A673 (cell line): ENCODE measurements around the gene WIF1. TPM values are rescaled to one million over a fixed set of nuclear protein-coding genes. Genes with fewer than 3 reads are reported as not detected.

Experiments used
- BruUV-seq: library from RNA; stranded (reverse); fragments of 400-500 nt; replicated peaks from 2 replicates; lab custom pipeline; 2021; lab: Mats Ljungman, UMichigan
- CTCF ChIA-PET: fragments of 300-600 bp; sonication (Branson Sonifier 250); formaldehyde crosslinking; loops from one replicate; lab custom pipeline; 2022; ENCODE audit warnings: antibody characterized with exemption; lab: Charles Lee
- POLR2A ChIA-PET: fragments of 300-600 bp; sonication (Branson Sonifier 250); formaldehyde crosslinking; loops from one replicate; lab custom pipeline; 2022; ENCODE audit warnings: antibody characterized with exemption; ENCODE audit not compliant: low non-redundant PET; lab: Charles Lee
- DNase-seq: peaks from one replicate; pipeline ENCODE4 v3.0.0-alpha.2; 2015; ENCODE audit warnings: low spot score
- H3K27ac ChIP-seq: fragments of 200-600 bp; sonication (generic); 2 replicates; pipeline ENCODE4 v1.5.1; 2016; ENCODE audit warnings: mixed run types, low read depth, mild to moderate bottlenecking, mixed read lengths, antibody characterized with exemption, low read length; ENCODE audit not compliant: poor library complexity, severe bottlenecking
- H3K27me3 ChIP-seq: fragments of 200-600 bp; sonication (generic); replicated peaks from 2 replicates; pipeline ENCODE4 v1.6.1; 2017; ENCODE audit warnings: mixed run types, low read depth, mild to moderate bottlenecking, mixed read lengths, antibody characterized with exemption, low read length; ENCODE audit not compliant: insufficient read depth, poor library complexity
- H3K36me3 ChIP-seq: fragments of 200-600 bp; sonication (generic); 2 replicates; pipeline ENCODE4 v1.6.1; 2016; ENCODE audit warnings: mixed run types, mild to moderate bottlenecking, mixed read lengths, antibody characterized with exemption, low read length; ENCODE audit not compliant: insufficient read depth, poor library complexity, severe bottlenecking
- H3K4me1 ChIP-seq: fragments of 200-600 bp; sonication (generic); 2 replicates; pipeline ENCODE4 v1.6.1; 2017; ENCODE audit warnings: mixed run types, mild to moderate bottlenecking, mixed read lengths, antibody characterized with exemption, low read length; ENCODE audit not compliant: insufficient read depth, poor library complexity, severe bottlenecking
- H3K4me3 ChIP-seq: fragments of 200-600 bp; sonication (generic); 2 replicates; pipeline ENCODE4 v1.5.1; 2016; ENCODE audit warnings: low read depth, mixed run types, mild to moderate bottlenecking, mixed read lengths, low read length; ENCODE audit not compliant: poor library complexity, severe bottlenecking
- H3K9me3 ChIP-seq: fragments of 200-600 bp; sonication (generic); 2 replicates; pipeline ENCODE4 v1.6.1; 2016; ENCODE audit warnings: mixed run types, low read depth, mild to moderate bottlenecking, mixed read lengths, antibody characterized with exemption, low read length; ENCODE audit not compliant: poor library complexity, severe bottlenecking
- EZH2 ChIP-seq: fragments of 200-600 bp; sonication (generic); IDR thresholded peaks from 2 replicates; pipeline ENCODE4 v1.6.1; 2017; ENCODE audit warnings: borderline replicate concordance, low read depth, mild to moderate bottlenecking, mixed read lengths, antibody characterized with exemption, low read length; ENCODE audit not compliant: poor library complexity, severe bottlenecking
- intact Hi-C: fragments of 100-400 bp; cut with micrococcal nuclease; formaldehyde crosslinking; loops from one replicate; pipeline ENCODE4 v1.10.0; 2022; ENCODE audit not compliant: unreplicated experiment
- total RNA-seq: library from RNA; stranded (reverse); gene quantifications from 2 replicates; pipeline ENCODE4 v1.2.3, GENCODE V29; 2021
- TF ChIP-seq, protein P1 (sequence below): fragments of 300-800, 200-600 bp; sonication (generic); conservative IDR thresholded peaks from 2 replicates; pipeline ENCODE4 v1.5.1; 2017; ENCODE audit warnings: low read depth, mild to moderate bottlenecking, antibody characterized with exemption, low read length, moderate library complexity, mixed read lengths

Gene WIF1
- total RNA-seq, 1 experiment from 2014 or later = not detected

DNA sequence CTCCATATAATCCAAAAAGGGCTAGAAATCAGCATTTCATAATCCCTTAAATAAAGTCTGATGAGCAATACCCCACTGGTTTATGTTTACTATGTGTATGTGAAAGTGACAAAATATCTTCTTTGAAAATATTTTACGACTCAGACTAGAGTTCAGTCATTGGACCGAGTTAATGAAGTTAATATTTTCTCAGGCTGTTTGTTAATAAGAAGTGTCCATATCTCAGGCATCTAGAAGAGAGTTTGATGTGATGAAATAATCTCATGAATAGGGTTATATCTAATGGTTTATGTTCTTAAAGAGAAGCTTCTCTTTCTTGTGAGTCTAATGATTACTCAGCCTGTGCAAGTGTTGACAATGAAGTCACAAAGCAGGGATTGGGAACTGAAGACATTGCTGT, 51.8 kb downstream of the WIF1 start:
- H3K27ac ChIP-seq = no peak overlapping the region
- peaks cover 42% of the 10 kb centered on the region for H3K27me3 ChIP-seq
- POLR2A ChIA-PET = no interaction called here
- TF ChIP-seq, protein P1, sequence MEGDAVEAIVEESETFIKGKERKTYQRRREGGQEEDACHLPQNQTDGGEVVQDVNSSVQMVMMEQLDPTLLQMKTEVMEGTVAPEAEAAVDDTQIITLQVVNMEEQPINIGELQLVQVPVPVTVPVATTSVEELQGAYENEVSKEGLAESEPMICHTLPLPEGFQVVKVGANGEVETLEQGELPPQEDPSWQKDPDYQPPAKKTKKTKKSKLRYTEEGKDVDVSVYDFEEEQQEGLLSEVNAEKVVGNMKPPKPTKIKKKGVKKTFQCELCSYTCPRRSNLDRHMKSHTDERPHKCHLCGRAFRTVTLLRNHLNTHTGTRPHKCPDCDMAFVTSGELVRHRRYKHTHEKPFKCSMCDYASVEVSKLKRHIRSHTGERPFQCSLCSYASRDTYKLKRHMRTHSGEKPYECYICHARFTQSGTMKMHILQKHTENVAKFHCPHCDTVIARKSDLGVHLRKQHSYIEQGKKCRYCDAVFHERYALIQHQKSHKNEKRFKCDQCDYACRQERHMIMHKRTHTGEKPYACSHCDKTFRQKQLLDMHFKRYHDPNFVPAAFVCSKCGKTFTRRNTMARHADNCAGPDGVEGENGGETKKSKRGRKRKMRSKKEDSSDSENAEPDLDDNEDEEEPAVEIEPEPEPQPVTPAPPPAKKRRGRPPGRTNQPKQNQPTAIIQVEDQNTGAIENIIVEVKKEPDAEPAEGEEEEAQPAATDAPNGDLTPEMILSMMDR = no peak
- no peak for TF ChIP-seq EZH2
- BruUV-seq = no TSS peak
- DNase-seq = no peak
- no peaks in the 10 kb centered on the region for H3K4me1 ChIP-seq
- H3K4me3 ChIP-seq = no peak overlapping the region
- CTCF ChIA-PET = no interaction called here
- no peaks in the 10 kb centered on the region for H3K36me3 ChIP-seq
- H3K9me3 ChIP-seq = no peaks in the 10 kb centered on the region
- intact Hi-C loops = no loop called here

DNA sequence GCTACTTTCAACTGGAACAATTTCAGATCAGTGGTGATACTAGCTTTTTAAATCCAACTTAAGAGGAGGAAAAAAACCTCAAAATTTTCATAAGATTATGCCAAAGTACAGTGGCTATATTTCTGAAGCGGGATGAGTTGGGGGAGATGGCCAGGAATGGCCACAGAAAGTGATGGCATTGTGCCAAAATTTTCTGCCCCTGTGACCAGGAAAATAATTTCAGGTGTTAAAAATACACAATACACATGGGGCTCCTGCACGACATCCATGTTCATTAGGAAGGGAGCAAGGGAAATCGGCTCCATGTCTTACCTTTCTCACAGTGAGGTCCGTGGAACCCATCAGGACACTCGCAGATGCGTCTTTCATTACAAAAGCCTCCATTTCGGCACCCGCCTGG, 53.7 kb downstream of the WIF1 start:
- TF ChIP-seq EZH2 = no peak
- TF ChIP-seq, protein P1 = no peak
- no peak for DNase-seq
- intact Hi-C loops = no loop called here
- no peak overlapping the region for H3K27ac ChIP-seq
- H3K4me1 ChIP-seq = no peaks in the 10 kb centered on the region
- no TSS peak for BruUV-seq
- H3K9me3 ChIP-seq = no peaks in the 10 kb centered on the region
- H3K4me3 ChIP-seq = no peak overlapping the region
- CTCF ChIA-PET = no interaction called here
- POLR2A ChIA-PET = no interaction called here
- H3K36me3 ChIP-seq = no peaks in the 10 kb centered on the region
- H3K27me3 ChIP-seq = peaks cover 59% of the 10 kb centered on the region

DNA sequence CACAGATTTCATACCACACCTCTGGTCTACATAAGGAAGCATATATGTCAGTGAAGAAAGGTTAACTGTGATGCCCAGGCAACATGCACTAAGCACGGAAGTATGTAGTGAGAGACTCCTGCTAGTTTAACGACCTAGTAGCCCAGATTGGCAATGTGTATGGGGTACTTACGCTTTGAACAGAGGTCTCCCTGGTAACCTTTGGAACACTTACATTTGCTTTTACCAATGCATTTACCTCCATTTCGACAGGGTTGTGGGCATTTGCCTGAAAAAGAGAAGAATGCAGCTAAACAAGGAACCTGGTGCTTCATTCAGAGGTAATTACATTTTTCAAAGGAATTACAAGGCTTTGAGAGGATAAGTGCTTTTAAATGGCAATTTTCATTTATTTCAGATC, 65.2 kb downstream of the WIF1 start:
- ChIA-PET CTCF (no interaction called here), POLR2A (no interaction called here)
- DNase-seq = no peak
- H3K36me3 ChIP-seq = no peaks in the 10 kb centered on the region
- intact Hi-C loops = no loop called here
- H3K4me1 ChIP-seq = no peaks in the 10 kb centered on the region
- no peak for TF ChIP-seq EZH2
- TF ChIP-seq, protein P1 = no peak
- no peak overlapping the region for H3K4me3 ChIP-seq
- H3K27ac ChIP-seq = no peak overlapping the region
- no TSS peak for BruUV-seq
- no peaks in the 10 kb centered on the region for H3K9me3 ChIP-seq
- peaks cover 31% of the 10 kb centered on the region for H3K27me3 ChIP-seq
